ENCODE measurements around the gene KIF1B.

DNA sequence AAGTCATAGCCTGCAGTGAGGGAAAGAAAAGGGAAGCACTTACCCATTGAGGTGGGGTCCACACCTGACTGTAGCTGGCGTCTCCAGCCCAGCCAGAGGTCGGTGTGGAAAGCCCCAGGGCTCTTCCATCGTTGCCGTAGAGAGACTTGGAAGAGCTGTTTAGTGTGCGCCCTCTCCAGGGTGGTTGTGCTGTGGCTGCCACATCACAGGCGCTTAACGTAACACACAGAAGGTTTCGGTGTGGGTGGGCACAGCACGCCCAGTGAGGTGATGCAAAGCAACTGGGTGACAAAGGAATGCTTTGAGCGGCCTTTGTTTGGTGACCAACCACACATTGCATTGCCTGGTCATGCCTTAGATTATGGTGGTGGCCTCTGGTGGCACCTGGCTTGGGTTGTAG is 36.8 kb upstream of the KIF1B start:
- TF ChIP-seq, protein P1, sequence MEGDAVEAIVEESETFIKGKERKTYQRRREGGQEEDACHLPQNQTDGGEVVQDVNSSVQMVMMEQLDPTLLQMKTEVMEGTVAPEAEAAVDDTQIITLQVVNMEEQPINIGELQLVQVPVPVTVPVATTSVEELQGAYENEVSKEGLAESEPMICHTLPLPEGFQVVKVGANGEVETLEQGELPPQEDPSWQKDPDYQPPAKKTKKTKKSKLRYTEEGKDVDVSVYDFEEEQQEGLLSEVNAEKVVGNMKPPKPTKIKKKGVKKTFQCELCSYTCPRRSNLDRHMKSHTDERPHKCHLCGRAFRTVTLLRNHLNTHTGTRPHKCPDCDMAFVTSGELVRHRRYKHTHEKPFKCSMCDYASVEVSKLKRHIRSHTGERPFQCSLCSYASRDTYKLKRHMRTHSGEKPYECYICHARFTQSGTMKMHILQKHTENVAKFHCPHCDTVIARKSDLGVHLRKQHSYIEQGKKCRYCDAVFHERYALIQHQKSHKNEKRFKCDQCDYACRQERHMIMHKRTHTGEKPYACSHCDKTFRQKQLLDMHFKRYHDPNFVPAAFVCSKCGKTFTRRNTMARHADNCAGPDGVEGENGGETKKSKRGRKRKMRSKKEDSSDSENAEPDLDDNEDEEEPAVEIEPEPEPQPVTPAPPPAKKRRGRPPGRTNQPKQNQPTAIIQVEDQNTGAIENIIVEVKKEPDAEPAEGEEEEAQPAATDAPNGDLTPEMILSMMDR (IDR thresholded peaks at IDR 0.05) = no peak
- no peak for TF ChIP-seq EZH2 (IDR thresholded peaks at IDR 0.05; ENCODE audit: borderline replicate concordance, insufficient read depth, low read depth, low read length, poor library complexity, severe bottlenecking)

Data from B cell (primary cell).